Left lung (tissue), 10 donors: ENCODE data around the gene CDR2L. TPM values are rescaled to one million over a fixed set of nuclear protein-coding genes. Genes with fewer than 3 reads are reported as not detected.
A peak's percentile ranks its signal among the peaks of the same experiment; 100 is the strongest.

Experiments
- ATAC-seq: fragments of 200-7000 bp; cut with Tn5 transposase; one replicate; pipeline ENCODE4 v1.9.1; 2020; ENCODE audit warnings: moderate library complexity
- DNase-seq, 4 donors: peaks; one replicate each; pipeline ENCODE4 v3.0.0-alpha.2; 2013 to 2020
- H3K27ac ChIP-seq, 2 donors: fragments of 200-600 bp; sonication (generic) in 1 of 2; one replicate each; pipeline versions ENCODE4 v1.5.0 to v1.8.0; 2020 to 2021
- H3K27me3 ChIP-seq, 2 donors: fragments of 200-600 bp; sonication (generic) in 1 of 2; one replicate each; pipeline versions ENCODE4 v1.5.0 to v1.8.0; 2020 to 2021
- H3K36me3 ChIP-seq, 2 donors: fragments of 200-600 bp; sonication (generic) in 1 of 2; one replicate each; pipeline versions ENCODE4 v1.5.0 to v1.8.0; 2020 to 2021
- H3K4me1 ChIP-seq, 2 donors: fragments of 200-600 bp; one replicate each; pipeline ENCODE4 v1.8.0; 2021
- H3K4me3 ChIP-seq, 2 donors: fragments of 200-600 bp; sonication (generic) in 1 of 2; one replicate each; pipeline versions ENCODE4 v1.5.0 to v1.8.0; 2020 to 2021; ENCODE audit warnings: mild to moderate bottlenecking in 1 of 2
- H3K9me3 ChIP-seq, 2 donors: fragments of 200-600 bp; sonication (generic) in 1 of 2; one replicate each; pipeline versions ENCODE4 v1.5.0 to v1.8.0; 2020 to 2021
- CTCF ChIP-seq, 2 donors: fragments of 200-600 bp; sonication (generic) in 1 of 2; IDR thresholded peaks; one replicate each; pipeline versions ENCODE4 v1.5.0 to v1.8.0; 2021; ENCODE audit warnings: antibody characterized with exemption in 2 of 2
- intact Hi-C, 2 donors: fragments of 100-400 bp; cut with DNase I; formaldehyde crosslinking; loops; one replicate each; pipeline versions ENCODE4 v1.11.2 to v1.14.2; 2022
- polyA plus RNA-seq, 6 donors: library from polyadenylated mRNA; unstranded; fragments of 120-200 nt; gene quantifications; one replicate each; pipeline ENCODE4 v1.2.1, GENCODE V29; 2013; ENCODE audit not compliant: insufficient read length in 6 of 6
- total RNA-seq, 2 donors: library from RNA; stranded (reverse); fragmentation: NEBNext Ultra II Directional; extraction: Animal tissue kit (Norgen Biotek cat#: 25700); gene quantifications; one replicate each; pipeline ENCODE4 v1.2.1, GENCODE V29; 2021
- donor health status: DM: no; HTN: yes; CAD: no.
- donor health status: DM: no; HTN: no; CAD: no.

CDR2L gene
- total and polyA plus RNA-seq, 8 donors: 10.3 to 41.2 (median 14.8) TPM

GRCh38 chr17:74975943-74976342 lies 11.5 kb upstream of the CDR2L start:
- Histone ChIP-seq H3K4me3 (no peak overlapping the region), H3K4me1 (peaks cover 0 to 17% of the 10 kb centered on the region in 2 donors), H3K9me3 (no peaks in the 10 kb centered on the region), H3K27me3 (peaks cover 7 to 53% of the 10 kb centered on the region in 2 donors), H3K27ac (no peak overlapping the region), H3K36me3 (no peaks in the 10 kb centered on the region)
- no peak for TF ChIP-seq CTCF (IDR thresholded peaks at IDR 0.05)
- no peak for ATAC-seq
- DNase-seq: no peak
- intact Hi-C loops: no loop called here

- ATAC-seq (no peak), DNase-seq (no peak)
Measured at GRCh38 chr17:74977802-74978201, 9.6 kb upstream of the CDR2L start.

GRCh38 chr17:74978240-74978639 lies 9.2 kb upstream of the CDR2L start:
- no peaks in the 10 kb centered on the region for H3K9me3 ChIP-seq
- H3K4me1 ChIP-seq: peaks cover 8 to 17% of the 10 kb centered on the region in 2 donors
- no peak overlapping the region for H3K4me3 ChIP-seq
- intact Hi-C loops: no loop called here
- DNase-seq (no peak), ATAC-seq (no peak)
- TF ChIP-seq CTCF (IDR thresholded peaks at IDR 0.05): no peak
- no peak overlapping the region for H3K27ac ChIP-seq
- H3K27me3 ChIP-seq: peaks cover 2 to 53% of the 10 kb centered on the region in 2 donors
- H3K36me3 ChIP-seq: no peaks in the 10 kb centered on the region

More at GRCh38 chr17:74977802-74978201, 9.6 kb upstream of the CDR2L start:
- peaks cover 6 to 53% of the 10 kb centered on the region in 2 donors for H3K27me3 ChIP-seq
- intact Hi-C loops: no loop called here
- peaks cover 8 to 17% of the 10 kb centered on the region in 2 donors for H3K4me1 ChIP-seq
- H3K36me3 ChIP-seq: no peaks in the 10 kb centered on the region
- H3K27ac ChIP-seq: no peak overlapping the region
- no peaks in the 10 kb centered on the region for H3K9me3 ChIP-seq
- TF ChIP-seq CTCF (IDR thresholded peaks at IDR 0.05): no peak
- H3K4me3 ChIP-seq: no peak overlapping the region

GRCh38 chr17:74979408-74980146 lies 7.9 kb upstream of the CDR2L start:
- no peak for TF ChIP-seq CTCF (IDR thresholded peaks at IDR 0.05)
- Histone ChIP-seq H3K4me3 (no peak overlapping the region), H3K36me3 (no peaks in the 10 kb centered on the region), H3K27ac (no peak overlapping the region), H3K27me3 (peaks cover 0 to 42% of the 10 kb centered on the region in 2 donors), H3K4me1 (peaks cover 8 to 17% of the 10 kb centered on the region in 2 donors), H3K9me3 (no peaks in the 10 kb centered on the region)
- intact Hi-C loops: no loop called here
- ATAC-seq: no peak
- DNase-seq: no peak

GRCh38 chr17:74981318-74981978 lies 6.0 kb upstream of the CDR2L start:
- peak overlapping the region; percentile 83 to 87 for H3K27ac ChIP-seq
- H3K36me3 ChIP-seq: no peaks in the 10 kb centered on the region
- no peaks in the 10 kb centered on the region for H3K9me3 ChIP-seq
- H3K4me3 ChIP-seq: peak overlapping the region; percentile 55 to 68
- intact Hi-C loops: no loop called here
- peaks cover 8 to 22% of the 10 kb centered on the region in 2 donors for H3K4me1 ChIP-seq
- ATAC-seq (no peak), DNase-seq (no peak)
- no peak for TF ChIP-seq CTCF (IDR thresholded peaks at IDR 0.05)
- peaks cover 0 to 32% of the 10 kb centered on the region in 2 donors for H3K27me3 ChIP-seq
